H9 (cell line): ENCODE data around the gene ARHGEF6. TPM values are rescaled to one million over a fixed set of nuclear protein-coding genes. Genes with fewer than 3 reads are reported as not detected.

Experiments used
- DNase-seq: peaks from one replicate; pipeline ENCODE4 v3.0.0-alpha.2; 2017
- H2AFZ ChIP-seq: one replicate; pipeline ENCODE4 v1.6.1; 2013; ENCODE audit warnings: mild to moderate bottlenecking, low read length, control low read depth, moderate library complexity
- H2AK5ac ChIP-seq: 2 replicates; pipeline ENCODE4 v1.6.1; 2013; ENCODE audit warnings: low read length, control low read depth, mixed read lengths; ENCODE audit not compliant: insufficient read length
- H2BK120ac ChIP-seq: one replicate; pipeline ENCODE4 v1.6.1; 2013; ENCODE audit warnings: low read depth, mild to moderate bottlenecking, low read length, control low read depth, inconsistent platforms; ENCODE audit not compliant: poor library complexity, severe bottlenecking
- H2BK12ac ChIP-seq: 2 replicates; pipeline ENCODE4 v1.6.1; 2013; ENCODE audit warnings: low read length, control low read depth, mixed read lengths, low read depth; ENCODE audit not compliant: insufficient read length
- H2BK15ac ChIP-seq: 2 replicates; pipeline ENCODE4 v1.6.1; 2013; ENCODE audit warnings: low read depth, low read length, control low read depth
- H2BK20ac ChIP-seq: one replicate; pipeline ENCODE4 v1.6.1; 2013; ENCODE audit warnings: low read depth, mild to moderate bottlenecking, low read length, control low read depth, inconsistent platforms; ENCODE audit not compliant: poor library complexity, severe bottlenecking
- H2BK5ac ChIP-seq: 2 replicates; pipeline ENCODE4 v1.6.1; 2013; ENCODE audit warnings: low read length, control low read depth, mixed read lengths; ENCODE audit not compliant: insufficient read length
- H3K14ac ChIP-seq: 2 replicates; pipeline ENCODE4 v1.6.1; 2013; ENCODE audit warnings: low read length, control low read depth; ENCODE audit not compliant: insufficient read depth
- H3K18ac ChIP-seq: 2 replicates; pipeline ENCODE4 v1.6.1; 2013; ENCODE audit warnings: low read depth, mild to moderate bottlenecking, mixed read lengths, low read length, control low read depth; ENCODE audit not compliant: insufficient read length
- H3K23ac ChIP-seq: 2 replicates; pipeline ENCODE4 v1.6.1; 2013; ENCODE audit warnings: low read length, control low read depth, mixed read lengths, low read depth; ENCODE audit not compliant: insufficient read length
- H3K23me2 ChIP-seq: 2 replicates; pipeline ENCODE4 v1.6.1; 2013; ENCODE audit warnings: low read depth, mild to moderate bottlenecking, mixed read lengths, low read length, control low read depth; ENCODE audit not compliant: insufficient read length, poor library complexity, severe bottlenecking
- H3K27ac ChIP-seq: 2 replicates; pipeline ENCODE4 v1.5.1; 2013; ENCODE audit warnings: low read length, control low read depth, mixed read lengths, low read depth; ENCODE audit not compliant: insufficient read length
- H3K27me3 ChIP-seq: 2 replicates; pipeline ENCODE4 v1.6.1; 2013; ENCODE audit warnings: low read length, control low read depth, inconsistent platforms; ENCODE audit not compliant: insufficient read depth
- H3K4ac ChIP-seq: 2 replicates; pipeline ENCODE4 v1.6.1; 2013; ENCODE audit warnings: low read depth, mild to moderate bottlenecking, control low read depth, inconsistent platforms, low read length, moderate library complexity
- H3K4me1 ChIP-seq: 2 replicates; pipeline ENCODE4 v1.6.1; 2013; ENCODE audit warnings: low read length, control low read depth, inconsistent platforms; ENCODE audit not compliant: insufficient read depth
- H3K4me2 ChIP-seq: 2 replicates; pipeline ENCODE4 v1.6.1; 2013; ENCODE audit warnings: low read length, control low read depth, mixed read lengths; ENCODE audit not compliant: insufficient read length, insufficient read depth
- H3K56ac ChIP-seq: 2 replicates; pipeline ENCODE4 v1.6.1; 2013; ENCODE audit warnings: low read depth, mild to moderate bottlenecking, mixed read lengths, low read length, control low read depth; ENCODE audit not compliant: insufficient read length
- H3K79me1 ChIP-seq: 2 replicates; pipeline ENCODE4 v1.6.1; 2013; ENCODE audit warnings: low read depth, mild to moderate bottlenecking, moderate library complexity, low read length, control low read depth, inconsistent platforms; ENCODE audit not compliant: insufficient read depth, poor library complexity, severe bottlenecking
- H3K79me2 ChIP-seq: 2 replicates; pipeline ENCODE4 v1.6.1; 2013; ENCODE audit warnings: low read length, control low read depth, inconsistent platforms; ENCODE audit not compliant: insufficient read depth
- H3K9ac ChIP-seq: 2 replicates; pipeline ENCODE4 v1.6.1; 2013; ENCODE audit warnings: low read length, control low read depth, mixed read lengths; ENCODE audit not compliant: insufficient read length; ENCODE audit errors: extremely low read depth
- H3K9me3 ChIP-seq: one replicate; pipeline ENCODE4 v1.6.1; 2013; ENCODE audit warnings: low read depth, low read length, inconsistent platforms; ENCODE audit not compliant: control insufficient read depth
- H3T11ph ChIP-seq: one replicate; pipeline ENCODE4 v1.6.1; 2013; ENCODE audit warnings: mild to moderate bottlenecking, low read length, control low read depth, inconsistent platforms
- H4K20me1 ChIP-seq: one replicate; pipeline ENCODE4 v1.6.1; 2013; ENCODE audit not compliant: control insufficient read depth, insufficient read length, insufficient read depth
- H4K5ac ChIP-seq: 2 replicates; pipeline ENCODE4 v1.6.1; 2013; ENCODE audit warnings: low read depth, mild to moderate bottlenecking, mixed read lengths, low read length, control low read depth; ENCODE audit not compliant: insufficient read length
- H4K8ac ChIP-seq: replicated peaks from 2 replicates; pipeline ENCODE4 v1.6.1; 2013; ENCODE audit warnings: low read length, control low read depth, mixed read lengths, low read depth; ENCODE audit not compliant: insufficient read length
- H4K91ac ChIP-seq: 2 replicates; pipeline ENCODE4 v1.6.1; 2013; ENCODE audit warnings: low read depth, mild to moderate bottlenecking, moderate library complexity, mixed read lengths, low read length, control low read depth; ENCODE audit not compliant: insufficient read length
- H3K27ac Mint-ChIP-seq, 3 experiments: 2 replicates in 2 of 3; 3 replicates in 1 of 3; pipeline ENCODE4 v1.8.0; 2020 to 2021; ENCODE audit warnings: mixed read lengths in 3 of 3, mild to moderate bottlenecking in 1 of 3, moderate library complexity in 1 of 3
- H3K27me3 Mint-ChIP-seq: 2 replicates; pipeline ENCODE4 v1.8.0; 2021; ENCODE audit warnings: low read depth, mild to moderate bottlenecking, moderate library complexity, mixed read lengths
- H3K36me3 Mint-ChIP-seq, 3 experiments: 2 replicates in 2 of 3; 3 replicates in 1 of 3; pipeline ENCODE4 v1.8.0; 2020 to 2021; ENCODE audit warnings: low read depth in 3 of 3, mixed read lengths in 3 of 3; ENCODE audit not compliant: insufficient read depth in 1 of 3
- H3K4me1 Mint-ChIP-seq, 2 experiments: 2 replicates each; pipeline ENCODE4 v1.8.0; 2020; ENCODE audit warnings: mixed read lengths in 2 of 2
- H3K4me3 Mint-ChIP-seq, 2 experiments: 2 replicates in 1 of 2; 3 replicates in 1 of 2; pipeline ENCODE4 v1.8.0; 2020 to 2021; ENCODE audit warnings: mild to moderate bottlenecking in 2 of 2, mixed read lengths in 2 of 2, moderate library complexity in 1 of 2
- H3K9me3 Mint-ChIP-seq, 2 experiments: 2 replicates in 1 of 2; 3 replicates in 1 of 2; pipeline ENCODE4 v1.8.0; 2020; ENCODE audit warnings: mild to moderate bottlenecking in 2 of 2, mixed read lengths in 2 of 2, moderate library complexity in 1 of 2
- CTCF ChIP-seq: fragments of 200-600 bp; sonication (generic); conservative IDR thresholded peaks from 3 replicates; pipeline ENCODE4 v1.8.0; 2021; ENCODE audit warnings: antibody characterized with exemption, mild to moderate bottlenecking
- WGBS: extraction: QIAGEN DNeasy Blood & Tissue Kit; methylation state at CpG from one replicate; pipeline ENCODE4 v1.1.7; 2013; ENCODE audit warnings: missing lambda C conversion rate, low lambda C conversion rate, mixed read lengths; ENCODE audit not compliant: insufficient read length; ENCODE audit errors: extremely low coverage; 5-methylcytosine and 5-hydroxymethylcytosine counted together
- total RNA-seq: library from RNA; stranded (reverse); gene quantifications from 2 replicates; pipeline ENCODE4 v1.2.1, GENCODE V29; 2021

The ARHGEF6 gene
- total RNA-seq, 1 experiment from 2014 or later = 3.6 TPM

DNA sequence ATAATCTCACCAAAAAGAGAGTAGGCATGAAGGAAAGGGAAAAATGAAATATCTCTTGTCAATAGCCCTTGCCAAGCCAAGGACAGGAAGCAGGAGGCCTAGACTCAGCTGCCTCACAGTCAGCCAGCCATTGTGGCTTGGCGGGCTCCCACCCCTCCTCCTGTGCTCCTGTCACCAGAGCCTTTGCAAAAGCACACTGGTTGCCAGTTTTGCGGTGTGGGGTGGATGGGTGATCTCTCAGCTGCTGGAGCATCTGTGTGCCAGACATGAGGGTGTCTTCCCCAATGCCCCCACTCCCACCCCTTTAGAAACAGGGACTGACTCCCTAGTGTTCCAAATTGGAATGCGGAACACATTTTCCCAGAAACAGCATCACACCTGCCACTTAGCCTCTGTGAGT, 26.1 kb downstream of the ARHGEF6 start:
- H4K8ac ChIP-seq = no peak overlapping the region
- no peak overlapping the region for H3K9ac ChIP-seq
- H3K27me3 ChIP-seq = no peaks in the 10 kb centered on the region
- H3K9me3 ChIP-seq = peaks cover 46% of the 10 kb centered on the region
- no peaks in the 10 kb centered on the region; a peak in 2 of 7 replicates for H3K36me3 Mint-ChIP-seq
- TF ChIP-seq CTCF = no peak
- no peak overlapping the region for H3K56ac ChIP-seq
- H2BK5ac ChIP-seq = no peak overlapping the region
- no peak overlapping the region for H4K5ac ChIP-seq
- no peak overlapping the region for H3K14ac ChIP-seq
- no peak overlapping the region for H2BK120ac ChIP-seq
- no peak overlapping the region for H3K27ac Mint-ChIP-seq
- H3K27me3 Mint-ChIP-seq = no peaks in the 10 kb centered on the region
- H2AK5ac ChIP-seq = no peak overlapping the region
- peak overlapping the region; percentile 35 for H2BK12ac ChIP-seq
- H3K23ac ChIP-seq = no peak overlapping the region
- no peak overlapping the region for H3K4me2 ChIP-seq
- H3K4me3 Mint-ChIP-seq = no peak overlapping the region
- H2AFZ ChIP-seq = no peak overlapping the region
- no peaks in the 10 kb centered on the region for H3K23me2 ChIP-seq
- H3K18ac ChIP-seq = no peak overlapping the region
- peaks cover 11 to 13% of the 10 kb centered on the region in 2 experiments for H3K4me1 Mint-ChIP-seq
- WGBS = no CpG with 5 or more reads among the region's 3 CpGs
- H3K27ac ChIP-seq = no peak overlapping the region
- DNase-seq = no peak
- H3K4ac ChIP-seq = no peak overlapping the region
- no peaks in the 10 kb centered on the region for H3K79me1 ChIP-seq
- peaks cover 58 to 64% of the 10 kb centered on the region in 2 experiments for H3K9me3 Mint-ChIP-seq
- H3K79me2 ChIP-seq = no peaks in the 10 kb centered on the region
- H2BK20ac ChIP-seq = no peak overlapping the region
- no peak overlapping the region for H4K91ac ChIP-seq
- H4K20me1 ChIP-seq = no peaks in the 10 kb centered on the region
- peaks cover 2% of the 10 kb centered on the region; the same call in 1 of the 2 replicates for H3K4me1 ChIP-seq
- no peak overlapping the region for H2BK15ac ChIP-seq
- H3T11ph ChIP-seq = no peak overlapping the region
